KG1 (cell line): ENCODE data around the gene GALNT18.

Source experiments
- DNase-seq: peaks from one replicate; lab custom pipeline; 2025; lab: John Stamatoyannopoulos, UW

GALNT18 gene

GRCh38 chr11:11236498-11237059 lies 385.2 kb downstream of the GALNT18 start:
- DNase-seq = no peak

DNA sequence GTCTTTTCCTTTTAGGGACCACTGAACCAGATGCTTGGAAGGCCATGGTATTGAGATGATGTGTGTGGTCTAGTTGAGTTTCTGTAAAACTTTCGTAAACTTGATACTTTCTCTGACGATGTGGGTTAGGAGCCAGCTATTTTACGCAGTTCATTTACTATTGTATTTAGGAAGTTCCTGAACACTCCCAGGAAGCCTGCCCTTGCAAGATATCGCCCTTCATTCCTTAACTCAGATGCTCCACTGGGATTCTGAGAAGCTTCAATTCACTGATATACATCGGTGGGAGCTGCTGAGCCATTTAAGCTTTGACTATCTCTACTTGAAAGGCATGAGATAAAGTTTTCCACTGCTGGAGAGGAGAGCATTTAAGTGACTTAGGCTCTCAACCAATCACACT lies 390.0 kb downstream of the GALNT18 start:
- DNase-seq = no peak

GRCh38 chr11:11230802-11231562 lies 390.8 kb downstream of the GALNT18 start:
- DNase-seq = no peak

DNA sequence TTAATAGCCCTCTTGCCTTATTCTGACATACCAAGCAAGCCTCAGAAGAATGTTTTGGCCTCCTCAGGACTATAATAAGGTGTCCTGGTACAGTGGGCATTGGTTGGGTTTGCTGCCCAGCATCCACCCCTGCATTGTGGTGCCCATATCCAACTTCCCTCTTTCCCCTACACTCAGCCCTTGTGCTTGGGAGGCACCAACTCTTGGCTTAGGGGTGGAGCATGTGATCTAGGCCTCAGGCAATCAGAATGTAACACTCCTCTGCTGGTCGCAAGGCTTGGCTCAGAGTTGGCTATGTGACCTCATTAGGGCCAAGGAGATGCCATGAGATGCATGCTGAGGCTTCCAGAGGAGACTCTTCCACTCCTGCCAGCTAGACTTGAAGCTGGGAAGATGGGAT lies 391.7 kb downstream of the GALNT18 start:
- DNase-seq = no peak

DNA sequence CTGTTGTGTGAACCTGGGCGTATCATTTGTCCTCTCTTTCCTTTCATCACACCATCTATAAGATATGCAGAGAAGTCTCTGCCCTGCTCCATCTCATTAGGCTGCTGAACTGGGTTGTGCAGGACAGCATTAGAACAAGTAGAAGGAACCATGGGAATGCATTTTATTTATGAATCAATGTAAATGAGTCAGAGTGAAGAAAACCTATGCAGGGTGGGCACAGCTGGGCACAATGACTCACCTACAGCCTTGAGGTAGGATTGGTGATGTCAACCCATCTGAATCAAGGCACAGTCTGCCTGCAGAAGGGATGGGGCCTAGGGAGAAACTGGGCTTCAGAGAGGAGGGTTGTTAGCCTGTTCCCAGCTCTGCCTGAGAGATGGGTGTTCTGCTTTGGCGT lies 392.2 kb downstream of the GALNT18 start:
- no peak for DNase-seq

DNA sequence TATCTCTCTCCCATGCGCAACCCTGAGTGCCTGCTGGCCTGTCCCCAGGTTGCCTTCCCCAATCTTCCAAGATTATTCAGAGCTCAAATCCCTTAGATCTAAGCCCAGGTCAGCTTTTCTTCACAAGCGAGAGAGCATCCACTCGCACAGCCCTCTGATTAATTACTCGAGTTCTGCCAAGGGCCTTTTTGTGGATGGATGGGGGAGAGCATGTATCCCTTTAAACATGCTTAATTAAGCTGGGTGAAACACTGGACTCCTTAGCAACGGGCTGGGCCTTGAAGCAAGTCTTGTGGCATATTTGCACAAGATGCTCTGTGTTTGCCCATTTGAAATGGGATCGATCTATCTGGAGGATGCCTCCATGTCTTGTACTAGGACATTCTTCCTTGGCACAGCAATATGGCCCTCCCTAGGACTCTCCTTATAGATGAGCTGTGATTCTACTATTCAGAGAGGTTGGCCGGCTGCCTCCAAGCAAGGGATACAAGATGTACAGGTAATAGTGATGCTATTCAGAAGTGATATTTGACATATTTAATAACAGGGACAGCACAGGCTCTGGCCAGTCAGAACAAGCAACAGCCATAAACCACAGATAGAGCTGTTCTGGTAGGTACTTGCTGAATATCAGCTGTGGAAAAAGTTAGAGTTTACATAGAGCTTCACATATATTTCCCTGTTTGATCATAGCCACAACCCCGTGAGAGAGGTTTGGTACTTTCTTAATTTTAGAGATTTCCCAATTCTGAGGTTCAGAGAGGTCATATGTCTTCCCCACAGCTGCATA lies 394.3 kb downstream of the GALNT18 start:
- DNase-seq = no peak
